Activated T-helper 2 cell treated with anti-CD3 and anti-CD28 coated beads, Interferon-gamma antibody, Interleukin-2, Interleukin-4, amounts not matched to agents 10 μg/mL and 5 μg/mL and 100 μg/mL, durations not matched to agents 14 hours and 24 hours and 36 hours (primary cell): ENCODE measurements around the gene EDDM13. TPM values are rescaled to one million over a fixed set of nuclear protein-coding genes. Genes with fewer than 3 reads are reported as not detected.
"Not testable (repeated sequence)": the region's sequence is repeated elsewhere in the genome, so short reads cannot be mapped to it uniquely, and the experiment has no call there.

ENCODE experiments used
- DNase-seq: peaks from one replicate; pipeline ENCODE4 v3.0.0; 2021; ENCODE audit warnings: low spot score
- H3K27ac Mint-ChIP-seq: one replicate; pipeline ENCODE4 v1.8.0; 2021; ENCODE audit warnings: mixed read lengths
- H3K27me3 Mint-ChIP-seq: one replicate; pipeline ENCODE4 v1.8.0; 2021; ENCODE audit warnings: low read depth, mixed read lengths
- H3K36me3 Mint-ChIP-seq: one replicate; pipeline ENCODE4 v1.8.0; 2021; ENCODE audit warnings: low read depth, mixed read lengths
- H3K4me1 Mint-ChIP-seq: one replicate; pipeline ENCODE4 v1.8.0; 2021; ENCODE audit warnings: low read depth, mixed read lengths
- H3K4me3 Mint-ChIP-seq: one replicate; pipeline ENCODE4 v1.8.0; 2021; ENCODE audit warnings: low read depth, mild to moderate bottlenecking, moderate library complexity, mixed read lengths
- H3K9me3 Mint-ChIP-seq: one replicate; pipeline ENCODE4 v1.8.0; 2021; ENCODE audit warnings: mixed read lengths
- intact Hi-C: fragments of 100-400 bp; cut with micrococcal nuclease; formaldehyde crosslinking; loops from one replicate; pipeline ENCODE4 v1.15.1; 2023
- total RNA-seq: library from RNA; stranded (reverse); gene quantifications from 2 replicates; pipeline ENCODE4 v1.2.3, GENCODE V29; 2022

The EDDM13 gene
- total RNA-seq, 1 donor from 2014 or later = 1.7 TPM

- DNase-seq = peak; percentile 91
- H3K27ac Mint-ChIP-seq = peak overlapping the region; percentile 99
- H3K4me1 Mint-ChIP-seq = peaks cover 14% of the 10 kb centered on the region
- H3K36me3 Mint-ChIP-seq = peaks cover 19% of the 10 kb centered on the region
- intact Hi-C loops = loop anchor here (1.0 to 10.0 kb wide), 4 partner anchors 90 to 660 kb away; partner anchors contain the start of genes U2AF2, ZNF583 and ZNF787
- peaks cover 4% of the 10 kb centered on the region for H3K9me3 Mint-ChIP-seq
- peak overlapping the region; percentile 93 for H3K4me3 Mint-ChIP-seq
- H3K27me3 Mint-ChIP-seq = no peaks in the 10 kb centered on the region
Observed at GRCh38 chr19:56315077-56315828, 42.7 kb downstream of the EDDM13 start.

DNA sequence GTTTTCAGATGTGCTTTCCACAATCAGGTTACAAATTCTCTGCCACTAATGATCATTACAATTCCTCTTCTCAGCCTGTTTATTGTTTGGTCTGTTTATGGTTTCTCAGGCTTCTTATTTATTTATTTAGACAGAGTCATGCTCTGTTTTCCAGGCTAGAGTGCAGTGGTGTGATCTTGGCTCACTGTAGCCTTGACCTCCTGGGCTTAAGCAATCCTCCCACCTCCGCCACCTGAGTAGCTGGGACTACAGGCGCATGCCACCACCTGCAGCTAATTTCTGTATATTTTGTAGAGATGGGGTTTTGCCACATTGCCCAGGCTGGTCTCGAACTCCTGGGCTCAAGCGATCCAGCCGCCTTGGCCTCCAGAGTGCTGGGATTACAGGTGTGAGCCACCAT, 44.2 kb downstream of the EDDM13 start:
- H3K27me3 Mint-ChIP-seq = no peaks in the 10 kb centered on the region
- no peak for DNase-seq
- peaks cover 12% of the 10 kb centered on the region for H3K36me3 Mint-ChIP-seq
- peaks cover 4% of the 10 kb centered on the region for H3K9me3 Mint-ChIP-seq
- no peak overlapping the region for H3K4me3 Mint-ChIP-seq
- no peak overlapping the region for H3K27ac Mint-ChIP-seq
- intact Hi-C loops = loop anchor here (10.0 kb wide), 2 partner anchors 88 to 662 kb away; partner anchors contain the start of genes U2AF2 and ZNF583
- peaks cover 15% of the 10 kb centered on the region for H3K4me1 Mint-ChIP-seq

DNA sequence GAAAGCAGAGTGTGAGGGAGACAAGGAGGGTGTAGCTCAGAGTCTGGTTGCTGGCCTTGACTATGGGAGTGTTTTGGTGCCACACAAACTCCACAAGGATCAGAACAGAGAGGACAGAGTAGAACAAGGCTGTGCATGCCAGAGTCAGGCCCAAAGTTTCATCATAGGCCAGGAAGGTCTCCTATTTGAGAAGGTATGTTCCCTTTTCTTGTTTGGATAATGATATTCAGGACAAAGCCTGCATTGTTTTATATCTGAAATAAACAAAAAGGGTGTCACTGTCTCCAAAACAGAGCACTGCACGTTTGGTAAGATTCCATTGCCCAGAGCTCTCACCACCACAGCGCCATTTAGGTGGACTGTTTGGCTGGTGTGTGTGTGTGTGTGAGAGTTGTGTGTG, 45.2 kb downstream of the EDDM13 start:
- H3K4me1 Mint-ChIP-seq = peaks cover 12% of the 10 kb centered on the region
- H3K27me3 Mint-ChIP-seq = no peaks in the 10 kb centered on the region
- intact Hi-C loops = loop anchor here (10.0 kb wide), 2 partner anchors 87 to 663 kb away; partner anchors contain the start of genes U2AF2 and ZNF583
- H3K9me3 Mint-ChIP-seq = peaks cover 4% of the 10 kb centered on the region
- DNase-seq = no peak
- H3K27ac Mint-ChIP-seq = no peak overlapping the region
- no peak overlapping the region for H3K4me3 Mint-ChIP-seq
- H3K36me3 Mint-ChIP-seq = peaks cover 5% of the 10 kb centered on the region

- no peaks in the 10 kb centered on the region for H3K27me3 Mint-ChIP-seq
- intact Hi-C loops = loop anchor here (10.0 kb wide), 2 partner anchors 85 to 665 kb away; partner anchors contain the start of genes U2AF2 and ZNF583
Observed at GRCh38 chr19:56319991-56320390, 47.4 kb downstream of the EDDM13 start.

DNA sequence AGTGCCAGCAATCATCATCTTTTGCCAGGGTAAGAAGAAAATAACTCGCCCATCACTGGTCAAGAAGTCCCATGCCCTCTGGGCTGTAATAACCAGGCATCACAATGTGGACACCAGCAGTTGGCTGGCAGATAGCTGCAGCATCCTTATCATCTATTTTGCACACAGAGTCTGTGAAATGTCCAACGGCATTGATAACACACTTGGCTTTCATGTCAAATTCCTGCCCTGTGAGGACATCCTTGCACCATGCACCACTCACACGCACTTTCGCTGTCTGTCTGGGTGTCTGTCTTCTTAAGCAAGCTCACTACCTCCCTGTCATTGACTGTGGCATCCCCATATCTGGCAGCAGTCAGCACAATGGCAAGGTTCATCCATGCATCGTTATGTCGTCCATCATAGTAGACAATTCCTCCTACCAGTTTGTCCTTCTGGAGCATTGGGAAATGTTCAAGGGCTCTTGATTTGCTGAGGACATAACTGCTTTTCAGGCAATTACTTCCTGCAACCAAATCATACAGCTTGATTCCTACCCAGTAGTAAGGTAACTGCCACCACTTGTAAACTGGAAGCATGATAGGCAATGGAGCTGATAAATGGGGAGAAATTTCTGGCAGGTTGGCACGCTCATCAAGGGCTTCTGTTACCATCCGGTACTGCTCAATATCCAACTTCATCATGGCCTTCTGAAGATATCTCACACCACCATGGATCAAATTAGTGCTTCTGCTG, 48.9 kb downstream of the EDDM13 start:
- no peak for DNase-seq
- Mint-ChIP-seq H3K36me3 (no peaks in the 10 kb centered on the region), H3K9me3 (peaks cover 4% of the 10 kb centered on the region), H3K4me1 (peaks cover 2% of the 10 kb centered on the region), H3K27me3 (no peaks in the 10 kb centered on the region), H3K27ac (no peak overlapping the region), H3K4me3 (no peak overlapping the region)
- intact Hi-C loops = no loop called here

More at GRCh38 chr19:56319991-56320390, 47.4 kb downstream of the EDDM13 start:
- H3K4me3 Mint-ChIP-seq = no peak overlapping the region
- no peak overlapping the region for H3K27ac Mint-ChIP-seq
- H3K9me3 Mint-ChIP-seq = peaks cover 4% of the 10 kb centered on the region
- DNase-seq = no peak
- H3K4me1 Mint-ChIP-seq = peaks cover 2% of the 10 kb centered on the region
- H3K36me3 Mint-ChIP-seq = no peaks in the 10 kb centered on the region

GRCh38 chr19:56321989-56322440, 49.5 kb downstream of the EDDM13 start:
- no peak overlapping the region for H3K27ac Mint-ChIP-seq
- no peaks in the 10 kb centered on the region for H3K36me3 Mint-ChIP-seq
- intact Hi-C loops = no loop called here
- H3K9me3 Mint-ChIP-seq = peaks cover 4% of the 10 kb centered on the region
- no peaks in the 10 kb centered on the region for H3K27me3 Mint-ChIP-seq
- H3K4me1 Mint-ChIP-seq = peaks cover 2% of the 10 kb centered on the region
- no peak overlapping the region for H3K4me3 Mint-ChIP-seq
- no peak for DNase-seq

DNA sequence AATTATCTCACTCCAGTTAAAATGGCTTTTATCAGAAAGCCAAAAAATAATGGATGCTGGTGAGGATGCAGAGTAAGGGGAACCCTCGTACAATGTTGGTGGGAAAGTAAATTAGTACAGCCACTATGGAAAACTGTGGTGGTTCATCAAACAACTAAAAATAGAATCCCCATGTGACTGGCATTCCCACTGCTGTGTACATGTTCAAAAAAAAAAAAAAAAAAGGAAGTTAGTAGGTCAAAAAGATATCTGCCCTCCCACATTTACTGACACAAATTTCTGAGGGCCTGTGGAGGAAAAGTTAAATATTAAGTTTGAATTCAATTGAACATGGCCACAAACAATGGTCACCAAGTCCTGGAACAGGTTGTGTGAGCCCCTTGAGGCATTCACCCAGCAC, 51.9 kb downstream of the EDDM13 start:
- DNase-seq = no peak
- Mint-ChIP-seq H3K27me3 (no peaks in the 10 kb centered on the region), H3K4me3 (no peak overlapping the region), H3K27ac (no peak overlapping the region), H3K4me1 (peaks cover 2% of the 10 kb centered on the region), H3K36me3 (no peaks in the 10 kb centered on the region), H3K9me3 (peaks cover 4% of the 10 kb centered on the region)
- intact Hi-C loops = no loop called here

GRCh38 chr19:56332695-56333094, 60.1 kb downstream of the EDDM13 start:
- DNase-seq = no peak
- Mint-ChIP-seq H3K36me3 (no peaks in the 10 kb centered on the region), H3K27me3 (peaks cover 1% of the 10 kb centered on the region), H3K4me3 (no peak overlapping the region), H3K4me1 (no peaks in the 10 kb centered on the region), H3K9me3 (no peaks in the 10 kb centered on the region), H3K27ac (no peak overlapping the region)
- intact Hi-C loops = loop anchor here (1.0 kb wide), 1 partner anchor 266 kb away; no protein-coding TSS in a partner anchor

DNA sequence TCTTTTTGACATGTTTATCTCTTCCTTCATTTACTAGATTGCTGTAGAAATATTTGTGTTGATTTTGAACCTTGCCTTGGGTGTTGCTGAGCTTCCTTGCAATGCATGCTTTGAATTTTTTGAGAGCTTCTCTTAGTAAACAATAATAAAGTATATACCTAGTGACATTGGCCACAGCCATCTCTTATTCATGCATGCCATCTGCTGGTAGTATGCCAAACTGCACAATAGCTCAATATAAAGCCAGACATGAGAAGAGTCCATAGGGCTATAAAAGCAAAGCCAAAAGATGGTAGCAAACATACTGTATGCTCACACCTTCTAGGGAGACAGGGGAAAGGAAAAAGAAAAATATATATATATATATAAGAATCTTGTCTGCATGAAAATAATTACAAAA, 61.0 kb downstream of the EDDM13 start:
- no peak for DNase-seq
- Mint-ChIP-seq H3K27ac (no peak overlapping the region), H3K36me3 (no peaks in the 10 kb centered on the region), H3K27me3 (peaks cover 1% of the 10 kb centered on the region), H3K4me1 (no peaks in the 10 kb centered on the region), H3K4me3 (no peak overlapping the region), H3K9me3 (no peaks in the 10 kb centered on the region)
- intact Hi-C loops = loop anchor here (1.0 kb wide), 1 partner anchor 267 kb away; no protein-coding TSS in a partner anchor

- H3K27me3 Mint-ChIP-seq, H3K36me3 Mint-ChIP-seq, H3K27ac Mint-ChIP-seq, H3K9me3 Mint-ChIP-seq, intact Hi-C loops, DNase-seq, H3K4me1 Mint-ChIP-seq, H3K4me3 Mint-ChIP-seq: not testable (repeated sequence)
Observed at GRCh38 chr19:56335371-56335770, 62.8 kb downstream of the EDDM13 start.

DNA sequence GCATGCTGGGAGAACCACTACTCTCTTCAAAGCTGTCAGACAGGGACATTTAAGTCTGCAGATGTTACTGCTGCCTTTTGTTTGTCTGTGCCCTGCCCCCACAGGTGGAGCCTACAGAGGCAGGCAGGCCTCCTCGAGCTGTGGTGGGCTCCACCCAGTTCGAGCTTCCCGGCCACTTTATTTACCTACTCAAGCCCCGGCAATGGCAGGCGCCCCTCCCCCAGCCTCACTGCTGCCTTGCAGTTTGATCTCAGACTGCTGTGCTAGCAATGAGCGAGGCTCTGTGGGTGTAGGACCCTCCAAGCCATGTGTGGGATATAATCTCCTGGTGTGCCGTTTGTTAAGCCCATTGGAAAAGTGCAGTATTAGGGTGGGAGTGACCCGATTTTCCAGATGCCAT, 64.5 kb downstream of the EDDM13 start:
- intact Hi-C loops, H3K27ac Mint-ChIP-seq, H3K4me1 Mint-ChIP-seq, H3K9me3 Mint-ChIP-seq, H3K27me3 Mint-ChIP-seq, H3K4me3 Mint-ChIP-seq, H3K36me3 Mint-ChIP-seq, DNase-seq: not testable (repeated sequence)

DNA sequence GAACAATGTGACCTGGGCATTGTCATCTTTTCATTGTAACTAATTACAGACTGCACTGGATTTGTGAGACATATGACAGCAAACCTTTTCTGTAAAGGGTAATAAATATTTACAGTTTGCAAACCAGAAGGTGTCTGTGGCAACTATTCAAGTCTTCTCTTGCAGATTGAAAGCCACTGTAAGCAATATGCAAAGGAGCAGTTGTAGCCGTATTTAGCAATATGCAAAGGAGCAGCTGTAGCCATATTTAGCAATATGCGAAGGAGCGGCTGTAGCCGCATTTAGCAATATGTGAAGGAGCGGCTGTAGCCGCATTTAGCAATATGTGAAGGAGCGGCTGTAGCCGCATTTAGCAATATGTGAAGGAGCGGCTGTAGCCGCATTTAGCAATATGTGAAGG, 66.5 kb downstream of the EDDM13 start:
- DNase-seq, H3K36me3 Mint-ChIP-seq, H3K4me3 Mint-ChIP-seq, H3K4me1 Mint-ChIP-seq, intact Hi-C loops, H3K27ac Mint-ChIP-seq, H3K27me3 Mint-ChIP-seq: not testable (repeated sequence)
- H3K9me3 Mint-ChIP-seq = peaks cover 24% of the 10 kb centered on the region

DNA sequence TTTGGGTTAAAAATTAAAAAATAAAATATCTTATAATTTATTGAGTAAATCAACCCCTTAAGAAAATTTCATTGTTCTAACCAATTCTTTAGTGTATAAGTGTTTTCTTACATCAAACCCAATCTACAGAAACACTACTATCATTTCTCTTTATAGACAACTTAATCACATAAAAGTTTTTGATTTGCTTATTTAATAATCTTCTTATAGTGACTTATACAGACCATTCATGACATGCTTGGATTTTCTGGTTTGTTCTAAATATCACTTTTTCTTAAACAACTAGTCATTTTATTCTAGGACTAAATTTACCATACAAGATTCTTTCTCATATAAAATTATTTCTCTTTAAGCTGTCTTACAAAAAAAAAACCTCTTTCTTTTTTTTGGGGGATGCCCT, 69.4 kb downstream of the EDDM13 start:
- DNase-seq = no peak
- intact Hi-C loops = no loop called here
- no peak overlapping the region for H3K27ac Mint-ChIP-seq
- peaks cover 26% of the 10 kb centered on the region for H3K9me3 Mint-ChIP-seq
- no peaks in the 10 kb centered on the region for H3K36me3 Mint-ChIP-seq
- no peak overlapping the region for H3K4me3 Mint-ChIP-seq
- H3K4me1 Mint-ChIP-seq = no peaks in the 10 kb centered on the region
- H3K27me3 Mint-ChIP-seq = no peaks in the 10 kb centered on the region
